KBM-7 (cell line): ENCODE measurements around the gene TCEA3.
A peak's percentile ranks its signal among the peaks of the same experiment; 100 is the strongest.

Experiments
- DNase-seq: peaks from one replicate; pipeline ENCODE4 v3.0.0-alpha.2; 2015
- in situ Hi-C: fragments of 300-500 bp; cut with MboI; formaldehyde crosslinking; loops from 2 replicates; pipeline ENCODE4 v1.14.3; 2020; ENCODE audit warnings: low sequenced_read_pairs, low pct_unique_long_range_greater_than_20kb, mixed read lengths

The TCEA3 gene

DNA sequence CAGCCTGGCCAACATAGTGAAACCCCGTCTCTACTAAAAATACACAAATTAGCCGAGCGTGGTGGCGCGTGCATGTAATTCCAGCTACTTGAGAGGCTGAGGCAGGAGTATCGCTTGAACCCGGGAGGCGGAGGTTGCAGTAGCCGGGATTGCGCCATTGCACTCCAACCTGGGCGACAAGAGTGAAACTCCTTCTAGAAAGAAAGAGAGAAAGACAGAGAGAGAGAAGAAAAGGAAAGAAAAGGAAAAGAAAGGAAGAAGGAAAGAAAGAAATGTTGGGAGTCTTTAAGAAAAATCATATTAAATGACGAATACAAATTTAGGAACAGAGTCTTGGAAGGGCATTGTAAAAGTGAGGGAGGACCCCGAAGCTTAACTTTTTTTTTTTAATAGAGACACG lies 78.6 kb downstream of the TCEA3 start:
- DNase-seq, result no peak
- in situ Hi-C loops, result no loop called here

- DNase-seq, result peak; percentile 70
These were observed 79.5 kb downstream of the TCEA3 start for GRCh38 chr1:23344987-23345472.

GRCh38 chr1:23344111-23344986 lies 80.2 kb downstream of the TCEA3 start, which contains the start of gene HNRNPR:
TSS of gene HNRNPR (minus strand) at chr1:23344284. CDS start at chr1:23341008, 3,276 bp downstream.
- peak; percentile 99 for DNase-seq

More at GRCh38 chr1:23344987-23345472, 79.5 kb downstream of the TCEA3 start:
- in situ Hi-C loops, result no loop called here

DNA sequence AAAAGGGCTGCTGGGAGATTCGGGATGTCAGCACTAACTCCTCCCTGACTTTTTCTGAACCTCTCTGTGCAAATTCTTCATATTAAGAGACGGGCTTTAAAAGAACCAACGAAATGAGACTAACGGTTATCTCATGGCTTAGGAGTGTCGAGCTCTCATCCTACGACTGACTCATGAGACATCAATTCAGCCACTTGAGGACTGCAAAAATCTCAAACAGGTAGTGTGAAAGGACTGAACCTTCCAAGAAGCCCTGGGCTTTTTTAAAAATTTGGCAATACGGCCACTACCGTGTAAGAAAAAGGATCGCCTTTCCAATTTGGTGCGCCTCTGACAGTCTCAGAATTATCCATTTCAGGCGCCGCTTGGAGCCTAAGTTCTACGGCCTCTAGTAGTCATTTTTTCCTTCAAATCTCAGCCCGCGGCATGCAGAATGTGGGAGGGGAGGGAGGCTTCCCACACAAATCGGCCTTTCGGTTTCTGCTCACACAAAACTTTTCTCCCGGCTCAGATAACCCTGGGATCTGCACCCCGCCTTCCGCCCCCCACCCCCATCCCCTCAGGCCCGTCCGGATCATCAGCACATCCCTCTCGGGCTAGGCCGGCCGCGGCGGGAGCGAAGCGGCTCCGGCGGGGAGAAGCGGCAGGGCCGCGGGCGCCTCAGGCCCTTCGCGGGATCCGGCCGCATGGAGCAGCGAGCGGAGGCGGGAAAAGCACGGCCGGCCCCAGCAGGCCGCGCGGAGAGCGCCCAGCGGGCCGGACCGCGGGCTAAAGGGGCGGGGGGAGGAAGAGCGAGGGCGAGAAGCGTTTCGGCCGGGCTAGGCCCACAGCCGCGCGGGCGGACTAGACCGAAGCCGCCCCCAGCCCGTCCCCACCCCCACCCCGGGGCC lies 81.1 kb downstream of the TCEA3 start:
- DNase-seq, result peak; percentile 45
- in situ Hi-C loops, result no loop called here

More at GRCh38 chr1:23344111-23344986, 80.2 kb downstream of the TCEA3 start, which contains the start of gene HNRNPR:
- in situ Hi-C loops, result no loop called here

DNA sequence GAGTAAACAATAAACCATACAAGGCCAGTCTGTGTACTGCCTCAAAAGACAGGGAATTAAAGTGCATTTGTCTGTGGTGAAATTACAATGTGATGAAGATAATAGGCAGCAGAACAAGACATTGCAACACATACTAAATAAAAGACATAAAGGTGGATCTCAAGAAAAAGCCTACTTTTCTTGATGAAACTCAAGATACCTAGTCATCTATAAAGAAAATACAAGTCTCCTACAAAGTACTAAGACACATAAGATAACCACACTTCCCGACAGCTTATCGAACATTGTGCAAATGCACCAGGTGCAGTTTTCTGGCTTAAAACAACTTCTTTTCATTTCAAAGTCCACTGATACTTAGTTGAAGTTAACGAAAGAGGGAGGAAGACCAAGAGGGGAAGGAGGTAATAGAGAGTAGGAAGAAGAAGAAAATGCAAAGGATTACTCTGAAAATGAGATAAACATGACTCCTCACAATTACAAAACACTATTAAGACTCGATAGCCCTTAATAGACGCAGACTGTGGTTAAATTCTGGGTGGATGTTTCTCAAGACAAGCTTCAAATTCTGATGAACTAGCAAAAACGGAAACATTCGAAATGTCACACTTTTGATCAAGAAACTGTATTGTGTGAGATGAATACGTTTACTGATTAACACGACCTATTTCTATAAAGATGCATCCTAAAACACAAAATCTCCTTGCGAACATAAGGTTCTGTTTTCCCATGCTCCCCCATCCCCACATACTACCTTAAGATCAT lies 82.4 kb downstream of the TCEA3 start:
- in situ Hi-C loops, result no loop called here
- no peak for DNase-seq

- in situ Hi-C loops, result no loop called here
- no peak for DNase-seq
These were observed 84.9 kb downstream of the TCEA3 start for GRCh38 chr1:23339632-23340031.

- in situ Hi-C loops, result no loop called here
These were observed 86.7 kb downstream of the TCEA3 start for GRCh38 chr1:23337869-23338268.

GRCh38 chr1:23331713-23332112 lies 92.8 kb downstream of the TCEA3 start:
- no peak for DNase-seq
- in situ Hi-C loops, result no loop called here

More at GRCh38 chr1:23337869-23338268, 86.7 kb downstream of the TCEA3 start:
- no peak for DNase-seq
